ENCODE data around the gene CNOT1. TPM values are rescaled to one million over a fixed set of nuclear protein-coding genes. Genes with fewer than 3 reads are reported as not detected.

Gene CNOT1
- total RNA-seq, 1 experiment from 2014 or later = 135 TPM

- no TSS peak for BruUV-seq (replicated peaks)
- H3K9me3 ChIP-seq (ENCODE audit: low read length) = no peaks in the 10 kb centered on the region
- H3K27ac ChIP-seq (ENCODE audit: low read length) = no peak overlapping the region
- no peaks in the 10 kb centered on the region for H4K20me1 ChIP-seq (ENCODE audit: low read length)
- H3K9ac ChIP-seq (ENCODE audit: low read length) = no peak overlapping the region
- intact Hi-C loops (cut with micrococcal nuclease) = loop anchor here (10.0 kb wide), 1 partner anchor 125 kb away; no protein-coding TSS in a partner anchor
- CTCF ChIA-PET = no interaction called here
- H2AFZ ChIP-seq (ENCODE audit: low read length) = no peak overlapping the region
- no peaks in the 10 kb centered on the region for H3K27me3 ChIP-seq (ENCODE audit: low read length)
- POLR2A ChIA-PET (ENCODE audit: unreplicated experiment) = no interaction called here
- no peaks in the 10 kb centered on the region for H3F3A ChIP-seq (ENCODE audit: low read length, unreplicated experiment)
- H3K36me3 ChIP-seq (ENCODE audit: low read depth, low read length) = no peaks in the 10 kb centered on the region
- H3K79me2 ChIP-seq (ENCODE audit: low read length) = peaks cover 13% of the 10 kb centered on the region
- DNase-seq (no peak), ATAC-seq (no peak)
- no peaks in the 10 kb centered on the region for H3K4me1 ChIP-seq (ENCODE audit: insufficient read depth, low read length)
- H3K4me2 ChIP-seq (ENCODE audit: low read length) = no peak overlapping the region
- no peaks in the 10 kb centered on the region for H3K9me2 ChIP-seq (replicated peaks; ENCODE audit: low read length)
- no peak overlapping the region for H3K4me3 ChIP-seq (ENCODE audit: low read length)
- TF ChIP-seq CTCF (conservative IDR thresholded peaks at IDR 0.05; ENCODE audit: low read depth, low read length) = no peak
- no peak for TF ChIP-seq EZH2 (IDR thresholded peaks at IDR 0.05; ENCODE audit: low read length, unreplicated experiment)
- TF ChIP-seq EZH2phosphoT487 (IDR thresholded peaks at IDR 0.05; ENCODE audit: borderline replicate concordance, low read length) = no peak
These were observed 120.2 kb downstream of the CNOT1 start for GRCh38 chr16:58509256-58510096.

GRCh38 chr16:58508671-58509251 lies 120.9 kb downstream of the CNOT1 start:
- ATAC-seq (no peak), DNase-seq (no peak)
- TF ChIP-seq EZH2 (IDR thresholded peaks at IDR 0.05; ENCODE audit: low read length, unreplicated experiment) (no peak), EZH2phosphoT487 (IDR thresholded peaks at IDR 0.05; ENCODE audit: borderline replicate concordance, low read length) (no peak), CTCF (conservative IDR thresholded peaks at IDR 0.05; ENCODE audit: low read depth, low read length) (no peak)
- Histone ChIP-seq H2AFZ (ENCODE audit: low read length) (no peak overlapping the region), H3K79me2 (ENCODE audit: low read length) (peaks cover 6% of the 10 kb centered on the region; the same call in 1 of the 2 replicates), H3K9me2 (replicated peaks; ENCODE audit: low read length) (no peaks in the 10 kb centered on the region), H3K4me2 (ENCODE audit: low read length) (no peak overlapping the region), H3K4me3 (ENCODE audit: low read length) (no peak overlapping the region), H4K20me1 (ENCODE audit: low read length) (no peaks in the 10 kb centered on the region), H3K36me3 (ENCODE audit: low read depth, low read length) (no peaks in the 10 kb centered on the region), H3K9me3 (ENCODE audit: low read length) (no peaks in the 10 kb centered on the region), H3K27ac (ENCODE audit: low read length) (no peak overlapping the region), H3K27me3 (ENCODE audit: low read length) (no peaks in the 10 kb centered on the region), H3K4me1 (ENCODE audit: insufficient read depth, low read length) (no peaks in the 10 kb centered on the region), H3K9ac (ENCODE audit: low read length) (no peak overlapping the region), H3F3A (ENCODE audit: low read length, unreplicated experiment) (no peaks in the 10 kb centered on the region)
- BruUV-seq (replicated peaks) = no TSS peak
- intact Hi-C loops (cut with micrococcal nuclease) = no loop called here
- POLR2A ChIA-PET (ENCODE audit: unreplicated experiment) = no interaction called here
- CTCF ChIA-PET = no interaction called here
